ENCODE results near the gene NEMP1.
"Not testable (repeated sequence)": the region's sequence is repeated elsewhere in the genome, so short reads cannot be mapped to it uniquely, and the experiment has no call there.

NEMP1 gene

GRCh38 chr12:57057067-57057751 lies 21.4 kb downstream of the NEMP1 start:
- DNase-seq (ENCODE audit: low read depth) = no peak

DNA sequence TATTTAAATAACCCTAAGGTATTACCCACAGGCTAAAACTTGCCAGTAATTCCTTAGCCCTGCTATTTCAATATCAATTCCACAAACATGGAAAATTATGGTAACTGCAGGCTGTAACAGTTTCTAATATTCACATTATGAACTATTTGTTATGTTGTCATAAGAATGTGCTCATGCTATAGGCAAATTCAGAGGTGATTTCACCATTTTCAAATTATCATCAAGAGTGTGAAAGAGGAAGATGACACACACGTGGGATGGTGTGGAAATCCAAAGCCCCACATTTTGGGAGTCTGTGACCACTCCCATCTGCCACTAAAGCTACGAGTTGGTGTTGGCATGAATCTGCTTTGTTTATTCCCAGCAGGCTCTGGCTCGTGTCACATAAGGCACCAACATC lies 22.8 kb downstream of the NEMP1 start:
- no peak for DNase-seq (ENCODE audit: low read depth)

GRCh38 chr12:57053901-57054300 lies 24.7 kb downstream of the NEMP1 start:
- not testable (repeated sequence) for DNase-seq (ENCODE audit: low read depth)

DNA sequence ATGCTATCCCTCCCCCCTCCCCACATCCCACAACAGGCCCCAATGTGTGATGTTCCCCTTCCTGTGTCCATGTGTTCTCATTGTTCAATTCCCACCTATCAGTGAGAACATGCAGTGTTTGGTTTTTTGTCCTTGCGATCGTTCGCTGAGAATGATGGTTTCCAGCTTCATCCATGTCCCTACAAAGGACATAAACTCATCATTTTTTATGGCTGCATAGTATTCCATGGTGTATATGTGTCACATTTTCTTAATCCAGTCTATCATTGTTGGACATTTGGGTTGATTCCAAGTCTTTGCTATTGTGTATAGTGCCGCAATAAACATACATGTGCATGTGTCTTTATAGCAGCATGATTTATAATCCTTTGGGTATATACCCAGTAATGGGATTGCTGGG lies 25.4 kb downstream of the NEMP1 start:
- DNase-seq (ENCODE audit: low read depth) = not testable (repeated sequence)

DNA sequence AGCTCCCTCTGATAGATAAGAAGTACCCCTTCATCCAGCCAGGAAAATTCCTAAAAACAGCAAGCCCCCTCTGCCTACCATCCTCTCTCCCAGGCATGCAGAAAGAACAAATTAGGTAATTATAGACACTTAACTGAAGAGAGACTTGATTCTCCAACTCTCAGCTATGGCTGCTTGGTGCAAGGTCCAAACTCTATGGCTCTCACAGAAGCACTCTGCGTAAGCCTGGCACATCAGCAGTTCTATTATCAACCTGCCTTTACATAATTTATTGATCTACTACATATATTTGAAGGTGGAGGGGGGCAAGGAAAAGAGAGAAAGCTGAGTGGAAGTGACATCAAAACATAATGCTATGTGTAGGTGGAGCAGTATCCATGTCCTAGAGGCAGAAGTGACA lies 27.6 kb downstream of the NEMP1 start:
- no peak for DNase-seq (ENCODE audit: low read depth)

DNA sequence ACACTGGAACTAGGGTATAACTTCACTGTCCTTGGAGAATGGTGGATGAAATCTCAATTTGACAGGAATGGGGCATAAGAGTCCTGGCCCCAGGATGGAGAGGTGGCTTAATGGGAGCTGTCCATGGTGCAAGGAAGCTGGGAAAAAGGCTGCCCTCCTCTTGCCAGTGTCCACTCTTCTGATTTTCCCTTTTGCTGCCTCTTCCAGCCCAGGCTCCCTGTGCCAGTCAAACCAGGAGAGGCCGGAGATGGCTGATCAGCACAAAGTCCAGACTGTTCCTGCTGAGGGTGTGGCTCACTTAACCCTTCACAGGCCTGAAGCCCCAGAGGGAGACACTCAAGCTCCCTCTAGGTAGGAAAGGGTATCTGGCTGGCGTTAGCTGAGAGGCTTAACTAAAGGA lies 28.7 kb downstream of the NEMP1 start, which contains the start of gene MYO1A:
MYO1A (minus strand) TSS at position 240 of the 400 bp plus-strand sequence. CDS start 1,806 bp downstream, outside the sequence.
- no peak for DNase-seq (ENCODE audit: low read depth)

GRCh38 chr12:57049119-57049446 lies 29.5 kb downstream of the NEMP1 start:
- DNase-seq (ENCODE audit: low read depth) = no peak

- DNase-seq (ENCODE audit: low read depth) = no peak
Observed at GRCh38 chr12:57048423-57049118, 30.0 kb downstream of the NEMP1 start.

DNA sequence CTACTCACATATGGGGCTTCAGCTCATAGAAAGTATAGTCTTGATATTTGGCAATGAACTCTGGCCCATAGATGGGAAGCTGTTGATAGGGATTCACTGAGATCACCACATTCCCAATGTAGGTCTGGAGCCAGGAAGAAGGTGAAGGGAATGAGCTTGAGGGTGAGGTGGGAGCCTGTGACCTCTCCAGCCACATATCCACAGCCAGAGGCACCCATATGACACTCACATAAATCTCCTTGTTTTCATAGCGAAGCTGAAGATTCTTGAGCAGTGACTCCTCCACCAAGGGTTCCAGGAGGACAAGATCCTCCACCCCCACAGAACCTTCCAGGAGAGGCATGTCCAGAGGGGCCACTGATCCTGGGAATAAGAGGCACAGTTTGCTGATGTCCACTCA lies 30.6 kb downstream of the NEMP1 start:
- no peak for DNase-seq (ENCODE audit: low read depth)

- no peak for DNase-seq (ENCODE audit: low read depth)
Observed at GRCh38 chr12:57046947-57047890, 31.4 kb downstream of the NEMP1 start.

DNA sequence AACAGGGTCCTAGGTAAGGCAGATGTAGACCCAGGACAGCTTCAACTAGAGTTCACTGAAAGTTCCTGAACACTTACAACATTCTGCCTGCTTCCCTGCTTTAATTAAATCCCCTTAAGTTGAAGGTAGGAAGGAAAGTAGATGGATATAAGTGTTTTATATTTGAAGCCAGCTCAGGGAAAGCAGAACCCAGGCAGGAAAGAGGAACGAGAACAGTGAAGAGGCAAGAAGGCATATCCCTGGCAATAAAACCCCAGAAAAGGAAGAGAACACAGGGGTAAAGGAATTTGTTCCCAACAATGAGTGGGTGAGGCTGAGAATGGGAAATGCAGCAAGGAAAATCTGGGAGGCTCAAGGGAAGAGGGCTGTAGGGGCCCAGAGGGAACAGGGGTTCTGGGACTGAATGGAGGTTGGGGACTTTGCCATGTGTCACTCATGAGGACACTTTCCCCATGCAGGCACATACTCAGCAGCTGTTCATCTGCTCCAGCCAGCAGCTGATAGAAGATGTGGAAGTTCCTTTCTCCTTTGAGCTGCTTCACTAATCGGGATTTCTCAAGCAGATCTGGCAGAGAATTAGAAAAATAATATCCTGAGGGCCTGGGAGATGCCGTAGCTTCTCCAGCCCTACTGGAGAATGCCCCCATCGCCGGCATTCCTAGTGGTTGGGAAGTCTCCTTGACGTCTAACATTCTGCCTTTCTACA lies 32.4 kb downstream of the NEMP1 start:
- no peak for DNase-seq (ENCODE audit: low read depth)

DNA sequence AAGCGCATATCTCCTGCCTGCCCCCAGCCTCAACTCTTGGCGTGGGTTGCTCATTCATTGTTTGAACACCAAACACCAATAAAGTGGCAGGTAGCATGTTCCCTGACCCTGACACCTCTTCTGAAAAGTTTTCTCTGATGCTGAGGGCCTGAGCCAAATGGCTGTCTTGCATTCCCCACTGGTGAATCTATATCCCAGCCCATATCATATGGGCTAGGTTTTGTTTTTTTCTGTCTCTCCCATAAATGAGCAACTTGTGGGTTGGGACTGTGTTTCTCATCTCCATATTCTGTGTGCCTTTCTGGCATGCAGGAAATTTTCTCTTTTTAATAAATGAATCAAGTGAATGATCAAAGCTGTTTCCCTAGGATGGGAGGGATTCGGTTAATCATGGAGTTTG lies 33.7 kb downstream of the NEMP1 start:
- no peak for DNase-seq (ENCODE audit: low read depth)

DNA sequence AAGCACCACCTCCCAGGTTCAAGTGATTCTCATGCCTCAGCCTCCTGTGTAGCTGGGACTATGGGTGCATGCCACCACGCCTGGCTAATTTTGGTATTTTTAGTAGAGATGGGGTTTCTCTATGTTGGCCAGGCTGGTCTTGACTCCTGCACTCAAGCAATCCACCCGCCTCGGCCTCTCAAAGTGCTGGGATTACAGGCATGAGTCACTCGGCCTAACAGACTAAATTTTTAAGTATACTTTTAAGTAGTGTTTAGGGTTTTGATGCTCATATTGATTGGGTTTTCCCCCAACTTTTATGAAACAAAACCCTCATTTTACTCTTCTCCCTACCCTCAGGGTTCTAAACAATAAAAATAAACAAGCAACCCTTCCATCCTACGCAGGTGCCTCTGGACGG lies 34.1 kb downstream of the NEMP1 start:
- DNase-seq (ENCODE audit: low read depth) = no peak

DNA sequence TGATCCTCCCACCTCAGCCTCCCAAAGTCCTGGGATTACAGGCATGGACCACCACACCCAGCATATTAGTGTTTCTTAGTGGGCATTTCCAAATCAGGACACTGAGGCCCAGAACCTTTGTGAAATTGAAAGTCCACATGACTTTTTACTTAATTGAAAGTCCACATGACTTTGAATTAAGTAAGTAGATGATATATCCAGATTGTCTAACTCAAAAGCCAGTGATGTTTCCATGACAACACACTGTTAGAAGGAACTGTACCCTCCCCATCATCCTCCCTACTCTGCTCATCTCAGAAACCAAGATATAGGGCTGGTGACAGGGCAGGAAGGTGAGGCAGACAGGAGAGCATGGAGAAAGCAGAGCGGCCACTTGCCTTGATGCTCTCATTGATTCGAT lies 35.9 kb downstream of the NEMP1 start:
- no peak for DNase-seq (ENCODE audit: low read depth)

- DNase-seq (ENCODE audit: low read depth) = no peak
Observed at GRCh38 chr12:57040750-57041149, 37.8 kb downstream of the NEMP1 start.

- no peak for DNase-seq (ENCODE audit: low read depth)
Observed at GRCh38 chr12:57040211-57040610, 38.4 kb downstream of the NEMP1 start.

GRCh38 chr12:57039016-57039798 lies 39.4 kb downstream of the NEMP1 start:
- DNase-seq (ENCODE audit: low read depth) = no peak

- DNase-seq (ENCODE audit: low read depth) = no peak
Observed at GRCh38 chr12:57037264-57037663, 41.3 kb downstream of the NEMP1 start.

GRCh38 chr12:57033431-57033830 lies 45.2 kb downstream of the NEMP1 start:
- DNase-seq (ENCODE audit: low read depth) = no peak

DNA sequence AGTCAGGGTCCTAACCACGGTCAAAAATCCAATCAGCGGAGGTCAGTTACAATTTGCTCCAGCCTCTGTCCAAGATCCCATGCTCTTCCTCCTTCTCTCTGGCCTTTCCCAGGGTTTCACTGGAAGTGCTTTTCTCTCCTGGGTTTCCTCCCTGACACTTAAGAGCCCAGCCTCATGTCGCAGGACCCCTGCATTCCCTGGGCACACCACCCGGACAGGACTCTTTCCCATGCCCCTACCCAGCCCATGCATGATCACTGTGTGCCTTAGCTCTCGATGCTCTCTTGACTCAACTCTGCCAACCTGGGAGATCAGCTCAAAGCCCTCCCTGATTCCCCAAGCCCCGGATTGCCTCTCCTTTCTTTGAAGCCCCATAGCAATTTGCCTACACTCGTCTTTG lies 46.8 kb downstream of the NEMP1 start:
- DNase-seq (ENCODE audit: low read depth) = no peak

DNA sequence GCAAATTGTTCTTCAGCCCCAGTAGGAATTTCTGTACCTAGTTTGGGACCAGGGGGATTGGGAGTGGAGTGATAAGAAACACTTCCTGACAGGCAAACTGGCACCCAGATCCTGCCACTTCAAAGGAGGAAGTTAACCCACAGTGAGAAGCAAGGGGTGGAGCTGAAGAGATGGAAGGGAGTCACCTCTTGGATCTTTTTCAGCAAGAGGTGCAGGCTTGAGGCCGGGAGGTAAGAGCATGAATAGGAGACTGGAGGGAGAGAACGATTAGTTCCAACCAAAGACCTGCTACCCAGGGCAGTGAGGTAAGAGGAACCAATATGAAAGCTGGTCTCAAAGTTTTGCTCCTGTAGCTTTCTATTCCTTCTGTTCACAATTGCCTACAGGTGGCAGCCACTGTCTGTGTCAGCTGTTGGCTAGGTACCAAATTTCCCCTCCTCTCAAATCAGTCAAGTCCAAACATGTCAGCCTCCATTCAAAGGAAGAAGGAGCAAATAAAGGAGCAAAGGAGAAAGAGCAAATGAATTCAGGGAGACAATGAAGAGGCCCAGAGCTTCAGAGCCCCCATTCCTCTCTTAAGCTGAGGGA lies 47.4 kb downstream of the NEMP1 start:
- DNase-seq (ENCODE audit: low read depth) = no peak
